Upper lobe of left lung (tissue), 6 donors: ENCODE results near the gene CARM1. TPM values are rescaled to one million over a fixed set of nuclear protein-coding genes. Genes with fewer than 3 reads are reported as not detected.
"Not testable (repeated sequence)": the region's sequence is repeated elsewhere in the genome, so short reads cannot be mapped to it uniquely, and the experiment has no call there.

Experiments
- ATAC-seq, 2 donors: fragments of 200-7000 bp; cut with Tn5 transposase; one replicate each; pipeline ENCODE4 v1.9.1; 2022; ENCODE audit warnings: mild to moderate bottlenecking in 2 of 2, moderate library complexity in 2 of 2; ENCODE audit not compliant: low FRiP score in 2 of 2
- DNase-seq, 2 donors: peaks; one replicate each; pipeline ENCODE4 v3.0.0-alpha.2; 2019 to 2020
- H3K27ac ChIP-seq, 4 donors: fragments of 200-600 bp; sonication (generic); one replicate each; pipeline ENCODE4 v1.5.1; 2016 to 2019
- H3K27me3 ChIP-seq, 4 donors: fragments of 200-600 bp; sonication (generic); one replicate each; pipeline ENCODE4 v1.5.1; 2017 to 2019
- H3K36me3 ChIP-seq, 4 donors: fragments of 200-600 bp; sonication (generic); one replicate each; pipeline ENCODE4 v1.5.1; 2016 to 2019
- H3K4me1 ChIP-seq, 4 donors: fragments of 200-600 bp; sonication (generic); one replicate each; pipeline ENCODE4 v1.5.1; 2018 to 2019
- H3K4me3 ChIP-seq, 4 donors: fragments of 200-600 bp; sonication (generic); one replicate each; pipeline ENCODE4 v1.5.1; 2017 to 2019; ENCODE audit warnings: mild to moderate bottlenecking in 2 of 4, moderate library complexity in 1 of 4
- H3K9me3 ChIP-seq, 4 donors: fragments of 200-600 bp; sonication (generic); one replicate each; pipeline ENCODE4 v1.5.1; 2018 to 2019
- EP300 ChIP-seq, 4 donors: sonication (generic); formaldehyde crosslinking; IDR thresholded peaks; one replicate each; pipeline ENCODE4 v1.5.1; 2017; ENCODE audit warnings: antibody characterized with exemption in 4 of 4, control low read depth in 2 of 4
- POLR2A ChIP-seq, 4 donors: fragments of 450-650 bp; IDR thresholded peaks; one replicate each; pipeline ENCODE4 v1.5.1; 2016 to 2017; ENCODE audit warnings: antibody characterized with exemption in 4 of 4, mild to moderate bottlenecking in 2 of 4
- POLR2AphosphoS5 ChIP-seq, 2 donors: sonication (generic); formaldehyde crosslinking; IDR thresholded peaks; one replicate each; pipeline ENCODE4 v1.5.1; 2017; ENCODE audit warnings: antibody characterized with exemption in 2 of 2
- WGBS, 2 donors: methylation state at CpG; one replicate each; pipeline ENCODE4 v1.1.5; 2017 to 2018; 5-methylcytosine and 5-hydroxymethylcytosine counted together
- total RNA-seq, 6 donors: library from RNA; depleted of rRNA in 4 of 6; stranded (reverse); fragments of >200 nt in 4 of 6; gene quantifications; one replicate each; pipeline versions ENCODE4 v1.1.0 to v1.2.1, GENCODE V29; 2016 to 2021
- TF ChIP-seq, protein P1 (sequence below), 6 experiments: fragments of 450-650 bp in 4 of 6; fragments of 200-600 bp in 2 of 6; sonication (generic) in 2 of 6; IDR thresholded peaks; one replicate each; pipeline ENCODE4 v1.5.1; 2016 to 2019; ENCODE audit warnings: antibody characterized with exemption in 6 of 6
- donor health status: DM: no; HTN: no; CAD: no; lungs with moderate emphysema.
- donor health status: DM: no; HTN: yes; CAD: no; lungs with severe emphysema.

CARM1 gene
- total RNA-seq, 6 donors from 2014 or later, result 19.0 to 30.6 (median 25.3) TPM

DNA sequence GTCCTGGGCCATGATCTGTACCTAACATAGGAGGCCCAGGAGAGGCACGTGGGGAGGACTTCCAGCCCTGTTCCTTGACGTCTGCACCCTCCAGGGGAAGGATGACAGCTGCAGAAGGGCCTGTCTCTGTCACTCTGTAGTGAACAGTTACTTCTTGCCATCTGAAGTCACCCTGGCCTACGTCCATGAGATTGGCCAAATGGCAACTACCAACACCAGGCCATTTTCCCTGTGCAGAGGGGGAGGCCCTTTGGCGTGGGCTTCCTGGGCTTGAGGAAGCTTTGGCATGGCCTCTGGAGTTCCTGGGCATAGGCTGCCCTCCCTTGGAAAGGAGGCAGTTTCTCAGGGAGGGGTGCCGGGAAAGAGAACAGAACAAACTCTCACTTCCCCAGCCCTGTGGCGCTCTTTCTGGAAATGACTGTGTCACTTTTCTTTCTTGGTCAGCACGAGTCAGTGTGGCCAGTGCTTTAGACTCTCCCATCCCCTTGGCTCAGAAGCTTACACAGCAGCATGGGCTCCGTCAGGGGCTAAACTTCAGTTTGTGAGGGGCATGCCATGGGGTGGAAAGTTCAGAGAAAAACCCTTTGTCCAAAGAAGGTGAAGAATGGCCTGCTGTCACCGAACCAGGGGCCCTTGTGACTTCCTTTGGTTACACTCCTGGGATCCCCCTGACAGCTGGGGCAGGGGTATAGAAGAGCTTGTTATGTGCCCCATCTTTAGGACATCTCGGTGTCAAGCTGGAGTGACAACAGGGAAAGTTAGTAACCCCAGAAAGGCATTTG is 5.3 kb downstream of the CARM1 start:
- Histone ChIP-seq H3K27me3 (no peaks in the 10 kb centered on the region), H3K4me3 (no peak overlapping the region), H3K9me3 (no peaks in the 10 kb centered on the region), H3K4me1 (peaks cover 19 to 44% (median 33%) of the 10 kb centered on the region in 4 donors), H3K36me3 (no peaks in the 10 kb centered on the region), H3K27ac (peak overlapping the region; percentile 36 to 52 (median 45))
- DNase-seq (no peak), ATAC-seq (peak; percentile 38 to 69)
- peak in 1 of 4 donors; percentile 16 for TF ChIP-seq EP300 (IDR thresholded peaks at IDR 0.05)
- TF ChIP-seq, protein P1, sequence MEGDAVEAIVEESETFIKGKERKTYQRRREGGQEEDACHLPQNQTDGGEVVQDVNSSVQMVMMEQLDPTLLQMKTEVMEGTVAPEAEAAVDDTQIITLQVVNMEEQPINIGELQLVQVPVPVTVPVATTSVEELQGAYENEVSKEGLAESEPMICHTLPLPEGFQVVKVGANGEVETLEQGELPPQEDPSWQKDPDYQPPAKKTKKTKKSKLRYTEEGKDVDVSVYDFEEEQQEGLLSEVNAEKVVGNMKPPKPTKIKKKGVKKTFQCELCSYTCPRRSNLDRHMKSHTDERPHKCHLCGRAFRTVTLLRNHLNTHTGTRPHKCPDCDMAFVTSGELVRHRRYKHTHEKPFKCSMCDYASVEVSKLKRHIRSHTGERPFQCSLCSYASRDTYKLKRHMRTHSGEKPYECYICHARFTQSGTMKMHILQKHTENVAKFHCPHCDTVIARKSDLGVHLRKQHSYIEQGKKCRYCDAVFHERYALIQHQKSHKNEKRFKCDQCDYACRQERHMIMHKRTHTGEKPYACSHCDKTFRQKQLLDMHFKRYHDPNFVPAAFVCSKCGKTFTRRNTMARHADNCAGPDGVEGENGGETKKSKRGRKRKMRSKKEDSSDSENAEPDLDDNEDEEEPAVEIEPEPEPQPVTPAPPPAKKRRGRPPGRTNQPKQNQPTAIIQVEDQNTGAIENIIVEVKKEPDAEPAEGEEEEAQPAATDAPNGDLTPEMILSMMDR (IDR thresholded peaks at IDR 0.05), result no peak
- TF ChIP-seq POLR2A (IDR thresholded peaks at IDR 0.05), result no peak
- TF ChIP-seq POLR2AphosphoS5 (IDR thresholded peaks at IDR 0.05), result peak in 1 of 2 donors; percentile 4
- WGBS, 2 donors, result 66 to 68% methylated on average over 9 to 10 of the region's 10 CpGs

DNA sequence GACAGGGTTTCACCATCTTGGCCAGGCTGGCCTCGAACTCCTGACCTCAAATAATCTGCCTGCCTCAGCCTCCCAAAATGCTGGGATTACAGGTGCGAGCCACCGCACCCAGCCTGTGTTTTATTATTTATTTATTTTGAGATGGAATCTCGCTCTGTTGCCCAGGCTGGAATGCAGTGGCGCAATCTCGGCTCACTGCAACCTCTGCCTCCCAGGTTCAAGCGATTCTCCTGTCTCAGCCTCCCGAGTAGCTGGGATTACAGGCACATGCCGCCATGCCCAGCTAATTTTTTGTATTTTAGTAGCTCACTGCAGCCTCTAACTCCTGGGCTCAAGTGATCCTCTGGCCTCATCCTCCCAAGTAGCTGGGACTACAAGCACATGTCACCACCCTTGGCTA is 6.3 kb downstream of the CARM1 start:
- 97 to 98% methylated on average over 9 of the region's 9 CpGs for WGBS, 2 donors
- H3K27me3 ChIP-seq, H3K36me3 ChIP-seq, H3K4me3 ChIP-seq, ATAC-seq, DNase-seq, H3K9me3 ChIP-seq: not testable (repeated sequence)
- Histone ChIP-seq H3K27ac (peak overlapping the region in 1 of 4 donors; percentile 46), H3K4me1 (peaks cover 16 to 37% (median 29%) of the 10 kb centered on the region in 4 donors)

DNA sequence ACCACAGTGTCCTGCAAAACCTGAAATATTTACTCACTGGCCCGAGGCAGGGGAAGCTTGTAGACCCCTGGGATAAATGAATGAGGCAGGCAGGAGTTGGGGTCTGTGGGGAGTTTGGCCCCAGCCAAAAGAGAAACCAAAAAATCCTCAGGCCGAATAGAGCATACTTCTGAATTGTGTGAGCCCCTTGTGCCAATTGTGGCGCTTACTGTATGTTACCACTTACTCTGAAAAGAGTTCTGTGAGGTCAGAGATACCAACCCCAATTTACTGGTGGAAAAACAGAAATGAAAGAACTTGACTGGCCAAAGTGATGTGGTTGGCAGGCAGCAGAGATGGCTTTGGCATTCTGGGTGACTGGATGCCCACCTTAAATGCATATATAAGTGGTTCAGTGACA is 6.9 kb downstream of the CARM1 start:
- Histone ChIP-seq H3K4me1 (peaks cover 9 to 30% (median 23%) of the 10 kb centered on the region in 4 donors), H3K27ac (no peak overlapping the region), H3K36me3 (no peaks in the 10 kb centered on the region), H3K9me3 (no peaks in the 10 kb centered on the region), H3K4me3 (no peak overlapping the region), H3K27me3 (no peaks in the 10 kb centered on the region)
- ATAC-seq (no peak), DNase-seq (no peak)
- 72 to 79% methylated on average over 3 of the region's 3 CpGs for WGBS, 2 donors
- TF ChIP-seq POLR2AphosphoS5 (IDR thresholded peaks at IDR 0.05) (no peak), POLR2A (IDR thresholded peaks at IDR 0.05) (no peak), EP300 (IDR thresholded peaks at IDR 0.05) (no peak)
- TF ChIP-seq, protein P1 (IDR thresholded peaks at IDR 0.05), result no peak

DNA sequence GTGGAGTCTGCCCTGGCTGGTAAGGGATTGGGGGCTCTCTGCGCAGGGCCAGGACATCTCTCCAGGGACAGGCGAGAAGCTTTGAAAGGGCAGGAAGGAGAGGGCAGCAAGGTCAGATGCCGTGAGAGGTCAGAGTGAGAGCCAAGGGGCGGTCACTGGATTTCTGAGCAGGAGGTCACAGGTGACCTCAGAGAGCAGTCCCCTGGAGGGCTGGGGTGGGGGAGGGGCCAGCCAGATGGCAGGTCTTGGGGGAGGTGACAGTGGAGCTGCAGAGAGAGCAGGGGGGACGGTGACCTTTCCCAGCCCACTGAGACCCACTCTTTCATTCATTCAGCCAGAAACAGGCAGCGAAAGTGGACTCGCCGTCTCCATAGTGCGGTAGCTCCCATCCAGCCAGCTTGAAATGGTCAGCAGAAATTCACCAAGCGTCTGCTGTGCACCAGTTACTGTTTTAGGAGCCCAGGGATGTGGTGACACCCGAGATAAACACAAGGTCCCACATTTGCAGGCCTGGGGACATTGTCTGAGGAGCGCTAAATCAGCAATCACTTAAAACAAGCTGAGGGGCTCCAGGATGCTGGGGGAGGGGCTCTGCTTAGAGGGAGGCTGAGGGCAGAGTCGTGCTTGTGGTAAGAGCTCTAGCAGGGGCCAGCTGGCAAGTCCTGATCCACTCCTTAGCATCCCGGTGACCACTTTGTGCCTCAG is 10.2 kb downstream of the CARM1 start:
- Histone ChIP-seq H3K4me3 (no peak overlapping the region), H3K4me1 (peaks cover 3 to 25% (median 16%) of the 10 kb centered on the region in 4 donors), H3K27me3 (no peaks in the 10 kb centered on the region), H3K27ac (no peak overlapping the region), H3K36me3 (no peaks in the 10 kb centered on the region), H3K9me3 (no peaks in the 10 kb centered on the region)
- no peak for ATAC-seq
- no peak for TF ChIP-seq POLR2AphosphoS5 (IDR thresholded peaks at IDR 0.05)
- TF ChIP-seq EP300 (IDR thresholded peaks at IDR 0.05), result no peak
- TF ChIP-seq POLR2A (IDR thresholded peaks at IDR 0.05), result no peak
- TF ChIP-seq, protein P1 (IDR thresholded peaks at IDR 0.05), result no peak
- DNase-seq, result no peak
- WGBS, 2 donors, result 75 to 88% methylated on average over 11 to 14 of the region's 14 CpGs

DNA sequence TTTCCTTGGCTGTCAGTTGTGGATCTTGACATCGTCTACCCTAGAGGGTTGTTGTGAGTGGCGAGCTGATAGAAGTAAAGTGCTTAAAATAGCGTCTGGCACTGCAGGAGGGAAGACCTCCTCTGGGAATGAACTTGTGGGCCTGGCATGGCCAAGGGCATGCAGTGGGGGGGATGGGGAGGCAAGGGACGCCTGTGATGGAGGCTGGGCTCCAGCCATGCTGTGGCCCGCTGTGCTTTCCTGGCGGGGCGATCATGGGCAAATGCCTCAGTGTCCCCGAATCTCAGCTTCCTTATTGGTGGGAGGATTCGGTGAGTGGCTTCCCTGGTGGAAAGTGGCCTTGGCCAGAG is 10.7 kb downstream of the CARM1 start:
- WGBS, 2 donors, result 84 to 87% methylated on average over 9 of the region's 9 CpGs
- H3K4me1 ChIP-seq, result peaks cover 0 to 20% (median 10%) of the 10 kb centered on the region in 4 donors
- no peak overlapping the region for H3K4me3 ChIP-seq
- DNase-seq (no peak), ATAC-seq (no peak)
- no peaks in the 10 kb centered on the region for H3K27me3 ChIP-seq
- no peak overlapping the region for H3K27ac ChIP-seq
- no peaks in the 10 kb centered on the region for H3K9me3 ChIP-seq
- no peak for TF ChIP-seq POLR2AphosphoS5 (IDR thresholded peaks at IDR 0.05)
- TF ChIP-seq POLR2A (IDR thresholded peaks at IDR 0.05), result no peak
- TF ChIP-seq EP300 (IDR thresholded peaks at IDR 0.05), result no peak
- TF ChIP-seq, protein P1 (IDR thresholded peaks at IDR 0.05), result no peak
- no peaks in the 10 kb centered on the region for H3K36me3 ChIP-seq
